Measurements from ENCODE around the gene CFAP210. TPM values are rescaled to one million over a fixed set of nuclear protein-coding genes. Genes with fewer than 3 reads are reported as not detected.
"Not testable (repeated sequence)": the region's sequence is repeated elsewhere in the genome, so short reads cannot be mapped to it uniquely, and the experiment has no call there.

The CFAP210 gene
- total RNA-seq, 2 donors from 2014 or later, result not detected

- DNase-seq (ENCODE audit: low spot score), result no peak
- intact Hi-C loops (cut with DNase I), result no loop called here
These were observed 20.5 kb upstream of the CFAP210 start for GRCh38 chr2:169714699-169715098.

GRCh38 chr2:169713331-169713730 lies 19.1 kb upstream of the CFAP210 start:
- intact Hi-C loops (cut with DNase I), result no loop called here
- no peak for DNase-seq (ENCODE audit: low spot score)

GRCh38 chr2:169712791-169713227 lies 18.6 kb upstream of the CFAP210 start:
- intact Hi-C loops (cut with DNase I), result no loop called here
- DNase-seq (ENCODE audit: low spot score), result no peak

- intact Hi-C loops (cut with DNase I), result no loop called here
These were observed 17.7 kb upstream of the CFAP210 start for GRCh38 chr2:169711751-169712509.

GRCh38 chr2:169709981-169710380 lies 15.8 kb upstream of the CFAP210 start:
- intact Hi-C loops (cut with DNase I), result no loop called here
- no peak for DNase-seq (ENCODE audit: low spot score)

More at GRCh38 chr2:169711751-169712509, 17.7 kb upstream of the CFAP210 start:
- no peak for DNase-seq (ENCODE audit: low spot score)

- DNase-seq (ENCODE audit: low spot score), result no peak
- intact Hi-C loops (cut with DNase I), result no loop called here
These were observed 15.1 kb upstream of the CFAP210 start for GRCh38 chr2:169709331-169709730.

GRCh38 chr2:169707626-169708025 lies 13.4 kb upstream of the CFAP210 start:
- DNase-seq (ENCODE audit: low spot score), result no peak
- intact Hi-C loops (cut with DNase I), result no loop called here

GRCh38 chr2:169705927-169706326 lies 11.7 kb upstream of the CFAP210 start:
- no peak for DNase-seq (ENCODE audit: low spot score)
- intact Hi-C loops (cut with DNase I), result no loop called here

GRCh38 chr2:169704160-169704708 lies 10.0 kb upstream of the CFAP210 start:
- DNase-seq (ENCODE audit: low spot score), result no peak
- intact Hi-C loops (cut with DNase I), result no loop called here

GRCh38 chr2:169702996-169703395 lies 8.8 kb upstream of the CFAP210 start:
- intact Hi-C loops (cut with DNase I), result no loop called here
- DNase-seq (ENCODE audit: low spot score), result no peak

- intact Hi-C loops (cut with DNase I); DNase-seq (ENCODE audit: low spot score): not testable (repeated sequence)
These were observed 5.0 kb upstream of the CFAP210 start for GRCh38 chr2:169699173-169699572.

GRCh38 chr2:169696381-169696780 lies 2.2 kb upstream of the CFAP210 start:
- DNase-seq (ENCODE audit: low spot score), result no peak

GRCh38 chr2:169694894-169695260 lies 672 bp upstream of the CFAP210 start:
- intact Hi-C loops (cut with DNase I), result no loop called here
- no peak for DNase-seq (ENCODE audit: low spot score)

More at GRCh38 chr2:169696381-169696780, 2.2 kb upstream of the CFAP210 start:
- intact Hi-C loops (cut with DNase I), result no loop called here

GRCh38 chr2:169693360-169693759 lies 845 bp downstream of the CFAP210 start:
- intact Hi-C loops (cut with DNase I), result no loop called here
- no peak for DNase-seq (ENCODE audit: low spot score)

GRCh38 chr2:169692718-169693117 lies 1.5 kb downstream of the CFAP210 start:
- no peak for DNase-seq (ENCODE audit: low spot score)
- intact Hi-C loops (cut with DNase I), result no loop called here

GRCh38 chr2:169690958-169691357 lies 3.2 kb downstream of the CFAP210 start:
- intact Hi-C loops (cut with DNase I), result no loop called here
- no peak for DNase-seq (ENCODE audit: low spot score)

GRCh38 chr2:169687943-169688342 lies 6.3 kb downstream of the CFAP210 start:
- DNase-seq (ENCODE audit: low spot score); intact Hi-C loops (cut with DNase I): not testable (repeated sequence)

- DNase-seq (ENCODE audit: low spot score); intact Hi-C loops (cut with DNase I): not testable (repeated sequence)
These were observed 7.4 kb downstream of the CFAP210 start for GRCh38 chr2:169686825-169687224.

GRCh38 chr2:169684712-169685111 lies 9.5 kb downstream of the CFAP210 start:
- intact Hi-C loops (cut with DNase I); DNase-seq (ENCODE audit: low spot score): not testable (repeated sequence)

- intact Hi-C loops (cut with DNase I), result no loop called here
- DNase-seq (ENCODE audit: low spot score), result no peak
These were observed 10.1 kb downstream of the CFAP210 start for GRCh38 chr2:169684135-169684565.

All from posterior vena cava (tissue), 2 donors.